NCI-H2029 (cell line): Measurements from ENCODE around the gene EBLN1.

Experiments used
- DNase-seq: peaks from one replicate; lab custom pipeline; 2025; lab: John Stamatoyannopoulos, UW

EBLN1 gene

GRCh38 chr10:22217842-22218241, at the start of gene EBLN1:
Gene EBLN1 (minus strand): TSS chr10:22218015. CDS start chr10:22209983, 8,032 bp downstream.
- no peak for DNase-seq

GRCh38 chr10:22265839-22266537, 48.2 kb upstream of the EBLN1 start:
- DNase-seq: no peak

GRCh38 chr10:22263106-22263505, 45.3 kb upstream of the EBLN1 start:
- DNase-seq: no peak

- DNase-seq: no peak
Observed at GRCh38 chr10:22259280-22259679, 41.5 kb upstream of the EBLN1 start.

GRCh38 chr10:22258471-22258870, 40.7 kb upstream of the EBLN1 start:
- no peak for DNase-seq

GRCh38 chr10:22253580-22253882, 35.7 kb upstream of the EBLN1 start:
- no peak for DNase-seq

GRCh38 chr10:22252801-22253579, 35.2 kb upstream of the EBLN1 start:
- no peak for DNase-seq

- DNase-seq: peak; percentile 9
Observed at GRCh38 chr10:22252224-22252800, 34.5 kb upstream of the EBLN1 start.

GRCh38 chr10:22251751-22252223, 34.0 kb upstream of the EBLN1 start:
- DNase-seq: no peak

- DNase-seq: no peak
Observed at GRCh38 chr10:22250897-22251660, 33.3 kb upstream of the EBLN1 start.

- no peak for DNase-seq
Observed at GRCh38 chr10:22247636-22248035, 29.8 kb upstream of the EBLN1 start.

- no peak for DNase-seq
Observed at GRCh38 chr10:22246680-22247391, 29.0 kb upstream of the EBLN1 start.

GRCh38 chr10:22245567-22245966, 27.8 kb upstream of the EBLN1 start:
- DNase-seq: no peak

- no peak for DNase-seq
Observed at GRCh38 chr10:22244855-22245254, 27.0 kb upstream of the EBLN1 start.

- DNase-seq: no peak
Observed at GRCh38 chr10:22244001-22244400, 26.2 kb upstream of the EBLN1 start.

GRCh38 chr10:22243321-22243720, 25.5 kb upstream of the EBLN1 start:
- DNase-seq: no peak

- DNase-seq: no peak
Observed at GRCh38 chr10:22231260-22231659, 13.4 kb upstream of the EBLN1 start.

- DNase-seq: no peak
Observed at GRCh38 chr10:22230158-22230833, 12.5 kb upstream of the EBLN1 start.

- DNase-seq: no peak
Observed at GRCh38 chr10:22229802-22230157, 12.0 kb upstream of the EBLN1 start.

GRCh38 chr10:22228943-22229801, 11.4 kb upstream of the EBLN1 start:
- DNase-seq: peak; percentile 50
